MM.1S (cell line): ENCODE measurements around the gene TBC1D10A.

Source experiments
- DNase-seq: peaks from one replicate; pipeline ENCODE4 v3.0.0-alpha.2; 2015
- H2AFZ ChIP-seq: fragments of 300-600 bp; sonication (generic); 2 replicates; pipeline ENCODE4 v1.6.0; 2016; ENCODE audit warnings: antibody characterized with exemption, low read length
- H3F3A ChIP-seq: fragments of 300-600 bp; sonication (generic); 2 replicates; pipeline ENCODE4 v1.6.1; 2016; ENCODE audit warnings: mild to moderate bottlenecking, antibody characterized with exemption, low read length, moderate library complexity, mixed read lengths; ENCODE audit not compliant: insufficient read depth
- H3K27ac ChIP-seq: fragments of 300-600 bp; sonication (generic); 2 replicates; pipeline ENCODE4 v1.5.1; 2016; ENCODE audit warnings: mild to moderate bottlenecking, low read length
- H3K27me3 ChIP-seq: fragments of 300-600 bp; sonication (generic); replicated peaks from 2 replicates; pipeline ENCODE4 v1.6.0; 2016; ENCODE audit warnings: low read length; ENCODE audit not compliant: insufficient read depth
- H3K36me3 ChIP-seq: fragments of 300-600 bp; sonication (generic); replicated peaks from 2 replicates; pipeline ENCODE4 v1.6.1; 2016; ENCODE audit warnings: mild to moderate bottlenecking, low read length, mixed read lengths; ENCODE audit not compliant: insufficient read depth
- H3K4me1 ChIP-seq: fragments of 300-600 bp; sonication (generic); 2 replicates; pipeline ENCODE4 v1.6.1; 2016; ENCODE audit warnings: low read length, mixed read lengths
- H3K4me2 ChIP-seq: fragments of 300-600 bp; sonication (generic); 2 replicates; pipeline ENCODE4 v1.6.0; 2016; ENCODE audit warnings: low read depth, low read length
- H3K4me3 ChIP-seq: fragments of 300-600 bp; sonication (generic); 2 replicates; pipeline ENCODE4 v1.5.1; 2016; ENCODE audit warnings: low read length, mixed read lengths
- H3K79me2 ChIP-seq: fragments of 300-600 bp; sonication (generic); 2 replicates; pipeline ENCODE4 v1.6.1; 2016; ENCODE audit warnings: mixed run types, low read length, mixed read lengths
- H3K9ac ChIP-seq: fragments of 300-600 bp; sonication (generic); 2 replicates; pipeline ENCODE4 v1.6.1; 2016; ENCODE audit warnings: low read length, mixed read lengths
- H3K9me2 ChIP-seq: fragments of 300-600 bp; sonication (generic); replicated peaks from 2 replicates; pipeline ENCODE4 v1.6.1; 2016; ENCODE audit warnings: mild to moderate bottlenecking, low read length, mixed read lengths; ENCODE audit not compliant: insufficient read depth
- H3K9me3 ChIP-seq: fragments of 300-600 bp; sonication (generic); replicated peaks from 2 replicates; pipeline ENCODE4 v1.6.1; 2016; ENCODE audit warnings: mild to moderate bottlenecking, low read length, mixed read lengths; ENCODE audit not compliant: insufficient read depth
- H4K20me1 ChIP-seq: fragments of 300-600 bp; sonication (generic); 2 replicates; pipeline ENCODE4 v1.6.1; 2016; ENCODE audit warnings: mild to moderate bottlenecking, low read length, moderate library complexity, mixed read lengths; ENCODE audit not compliant: insufficient read depth
- EZH2 ChIP-seq: fragments of 300-600 bp; sonication (generic); optimal IDR thresholded peaks from 2 replicates; pipeline ENCODE3; 2017; ENCODE audit warnings: low read depth, mild to moderate bottlenecking, antibody characterized with exemption, low read length, mixed read lengths
- EZH2phosphoT487 ChIP-seq: fragments of 300-600 bp; sonication (generic); IDR thresholded peaks from 2 replicates; pipeline ENCODE4 v1.6.1; 2018; ENCODE audit warnings: antibody characterized with exemption, low read length
- TF ChIP-seq, protein P1 (sequence below): fragments of 300-600 bp; sonication (generic); IDR thresholded peaks from 2 replicates; pipeline ENCODE4 v1.5.1; 2016; ENCODE audit warnings: antibody characterized with exemption, low read length, mixed read lengths

Gene TBC1D10A

DNA sequence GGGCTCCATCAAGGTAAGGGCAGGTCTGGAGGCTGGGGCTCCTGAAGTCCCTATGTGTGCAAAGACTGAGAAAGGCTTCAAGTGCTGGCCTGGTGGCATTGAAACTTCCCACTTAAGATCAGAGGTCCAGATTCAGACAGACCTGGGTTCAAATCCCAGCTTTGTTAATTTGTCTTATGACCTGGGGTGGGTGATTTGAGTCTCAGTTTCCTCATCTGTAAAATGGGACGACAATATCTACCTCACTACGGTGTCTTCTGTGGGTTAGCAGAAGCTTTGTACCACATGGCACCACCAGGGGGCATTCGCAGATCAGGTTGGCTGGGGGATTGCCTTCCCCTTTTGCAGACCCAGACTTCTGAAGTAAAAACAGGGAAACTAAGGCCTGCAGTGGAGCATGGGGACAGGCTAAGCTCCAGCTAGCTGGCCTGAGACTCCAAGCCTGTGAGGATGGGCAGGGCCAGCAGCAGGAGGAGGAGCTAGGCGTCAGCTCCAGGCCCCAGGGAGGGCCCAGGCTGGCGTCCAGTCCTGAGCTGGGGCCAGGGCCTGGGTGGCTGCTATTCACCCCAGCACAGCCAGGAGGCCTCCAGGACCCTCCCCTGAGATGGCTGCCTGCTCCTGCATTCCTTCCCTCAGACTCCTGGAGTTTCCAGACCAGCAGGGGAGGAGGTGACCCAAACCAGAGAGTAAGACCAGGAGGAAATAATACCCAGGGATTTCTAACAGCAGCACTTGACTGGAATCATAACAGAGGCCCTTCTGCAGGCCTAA is 38.9 kb downstream of the TBC1D10A start:
- Histone ChIP-seq H3K36me3 (no peaks in the 10 kb centered on the region), H4K20me1 (no peaks in the 10 kb centered on the region), H3K4me1 (peaks cover 17% of the 10 kb centered on the region; the same call in 1 of the 2 replicates), H2AFZ (peak overlapping the region; percentile 7; the same call in 1 of the 2 replicates), H3K4me3 (no peak overlapping the region), H3K9ac (no peak overlapping the region), H3K9me2 (no peaks in the 10 kb centered on the region), H3K79me2 (no peaks in the 10 kb centered on the region), H3K27ac (no peak overlapping the region), H3F3A (peaks cover 20% of the 10 kb centered on the region), H3K27me3 (no peaks in the 10 kb centered on the region), H3K4me2 (peak overlapping the region; percentile 90; the same call in 1 of the 2 replicates), H3K9me3 (no peaks in the 10 kb centered on the region)
- TF ChIP-seq EZH2phosphoT487 (no peak), EZH2 (no peak)
- TF ChIP-seq, protein P1, sequence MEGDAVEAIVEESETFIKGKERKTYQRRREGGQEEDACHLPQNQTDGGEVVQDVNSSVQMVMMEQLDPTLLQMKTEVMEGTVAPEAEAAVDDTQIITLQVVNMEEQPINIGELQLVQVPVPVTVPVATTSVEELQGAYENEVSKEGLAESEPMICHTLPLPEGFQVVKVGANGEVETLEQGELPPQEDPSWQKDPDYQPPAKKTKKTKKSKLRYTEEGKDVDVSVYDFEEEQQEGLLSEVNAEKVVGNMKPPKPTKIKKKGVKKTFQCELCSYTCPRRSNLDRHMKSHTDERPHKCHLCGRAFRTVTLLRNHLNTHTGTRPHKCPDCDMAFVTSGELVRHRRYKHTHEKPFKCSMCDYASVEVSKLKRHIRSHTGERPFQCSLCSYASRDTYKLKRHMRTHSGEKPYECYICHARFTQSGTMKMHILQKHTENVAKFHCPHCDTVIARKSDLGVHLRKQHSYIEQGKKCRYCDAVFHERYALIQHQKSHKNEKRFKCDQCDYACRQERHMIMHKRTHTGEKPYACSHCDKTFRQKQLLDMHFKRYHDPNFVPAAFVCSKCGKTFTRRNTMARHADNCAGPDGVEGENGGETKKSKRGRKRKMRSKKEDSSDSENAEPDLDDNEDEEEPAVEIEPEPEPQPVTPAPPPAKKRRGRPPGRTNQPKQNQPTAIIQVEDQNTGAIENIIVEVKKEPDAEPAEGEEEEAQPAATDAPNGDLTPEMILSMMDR: peak; percentile 90
- peak; percentile 72 for DNase-seq

DNA sequence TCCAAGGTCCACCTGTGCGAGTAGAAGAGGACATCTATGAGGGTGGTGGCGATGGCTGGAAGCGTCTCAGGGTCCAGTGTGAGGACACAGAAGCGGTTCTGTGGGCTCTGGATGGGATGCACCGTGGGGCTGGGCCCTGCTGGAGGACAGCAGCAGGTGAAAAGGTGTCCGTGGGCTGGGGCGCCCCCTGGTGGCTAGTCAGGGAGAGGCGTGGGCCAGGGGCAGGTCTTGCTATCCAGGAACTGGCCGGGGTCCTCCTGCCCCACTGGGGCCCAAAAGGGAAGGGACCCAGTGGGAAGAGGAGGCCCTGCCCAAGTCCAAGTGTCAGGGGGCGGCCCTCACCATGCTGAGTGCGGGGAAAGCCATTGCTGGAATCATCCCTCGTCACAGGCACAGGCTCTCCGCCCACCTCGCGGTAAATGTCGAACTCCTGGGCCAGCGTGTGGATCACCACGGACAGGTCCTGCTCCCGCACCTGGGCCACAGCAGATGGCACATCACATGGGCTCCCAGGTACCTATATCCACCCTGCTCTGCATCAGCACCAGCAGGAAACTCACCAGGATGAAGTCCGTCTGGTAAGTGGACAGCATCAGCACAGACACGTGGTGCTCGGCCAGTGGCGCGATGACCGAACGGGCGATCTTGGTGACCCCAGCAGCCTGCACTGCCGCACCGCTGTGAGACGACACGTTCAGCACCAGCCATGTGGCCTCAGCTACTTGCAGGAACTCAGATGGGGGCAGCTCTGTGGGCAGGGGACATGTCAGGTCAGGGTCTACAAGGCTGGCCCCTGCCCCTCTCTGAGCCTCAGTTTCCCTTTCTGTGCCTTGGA is 39.7 kb downstream of the TBC1D10A start:
- Histone ChIP-seq H3K4me1 (peaks cover 17% of the 10 kb centered on the region; the same call in 1 of the 2 replicates), H3F3A (peaks cover 20% of the 10 kb centered on the region), H3K79me2 (no peaks in the 10 kb centered on the region), H3K36me3 (no peaks in the 10 kb centered on the region), H3K27me3 (no peaks in the 10 kb centered on the region), H3K9me2 (no peaks in the 10 kb centered on the region), H3K27ac (no peak overlapping the region), H2AFZ (no peak overlapping the region), H4K20me1 (no peaks in the 10 kb centered on the region), H3K9ac (no peak overlapping the region), H3K9me3 (no peaks in the 10 kb centered on the region), H3K4me2 (no peak overlapping the region), H3K4me3 (no peak overlapping the region)
- DNase-seq: peak; percentile 53
- TF ChIP-seq, protein P1: peak; percentile 90
- TF ChIP-seq EZH2phosphoT487 (no peak), EZH2 (no peak)

GRCh38 chr22:30286331-30286730 is 40.4 kb downstream of the TBC1D10A start:
- H3K9me2 ChIP-seq: no peaks in the 10 kb centered on the region
- H4K20me1 ChIP-seq: no peaks in the 10 kb centered on the region
- H3K4me2 ChIP-seq: no peak overlapping the region
- peaks cover 20% of the 10 kb centered on the region for H3F3A ChIP-seq
- no peak overlapping the region for H2AFZ ChIP-seq
- H3K27me3 ChIP-seq: no peaks in the 10 kb centered on the region
- TF ChIP-seq EZH2phosphoT487 (no peak), EZH2 (no peak)
- TF ChIP-seq, protein P1: no peak
- no peaks in the 10 kb centered on the region for H3K9me3 ChIP-seq
- H3K4me1 ChIP-seq: peaks cover 17% of the 10 kb centered on the region; the same call in 1 of the 2 replicates
- DNase-seq: no peak
- no peak overlapping the region for H3K4me3 ChIP-seq
- H3K79me2 ChIP-seq: no peaks in the 10 kb centered on the region
- H3K9ac ChIP-seq: no peak overlapping the region
- no peaks in the 10 kb centered on the region for H3K36me3 ChIP-seq
- no peak overlapping the region for H3K27ac ChIP-seq
